Peyer's patch (tissue), 4 donors: ENCODE data around the gene SLC25A21.
"Not testable (repeated sequence)": the region's sequence is repeated elsewhere in the genome, so short reads cannot be mapped to it uniquely, and the experiment has no call there.

Experiments used
- POLR2A ChIP-seq, 2 donors: fragments of 450-650 bp; IDR thresholded peaks; one replicate each; pipeline ENCODE4 v1.5.1; 2017; ENCODE audit warnings: antibody characterized with exemption in 2 of 2, mild to moderate bottlenecking in 2 of 2, moderate library complexity in 2 of 2
- TF ChIP-seq, protein P1 (sequence below), 6 experiments: fragments of 450-650 bp in 4 of 6; fragments of 200-600 bp in 2 of 6; sonication (generic) in 1 of 6; IDR thresholded peaks; one replicate each; pipeline ENCODE4 v1.5.1; 2017 to 2019; ENCODE audit warnings: antibody characterized with exemption in 6 of 6, mild to moderate bottlenecking in 3 of 6, moderate library complexity in 1 of 6

DNA sequence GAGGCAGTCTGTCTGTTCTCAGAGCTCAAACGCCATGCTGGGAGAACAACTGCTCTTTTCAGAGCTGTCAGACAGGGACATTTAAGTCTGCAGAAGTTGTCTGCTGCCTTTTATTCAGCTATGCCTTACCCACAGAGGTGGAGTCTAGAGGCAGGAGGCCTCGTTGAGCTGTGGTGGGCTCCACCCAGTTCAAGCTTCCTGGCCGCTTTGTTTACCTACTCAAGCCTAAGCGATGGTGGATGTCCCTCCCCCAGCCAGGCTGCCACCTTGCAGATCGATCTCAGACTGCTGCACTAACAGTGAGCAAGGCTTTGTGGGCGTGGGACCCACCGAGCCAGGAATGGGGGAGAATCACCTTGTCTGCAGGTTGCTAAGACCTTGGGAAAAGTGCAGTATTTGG is 473.0 kb downstream of the SLC25A21 start:
- TF ChIP-seq, protein P1, sequence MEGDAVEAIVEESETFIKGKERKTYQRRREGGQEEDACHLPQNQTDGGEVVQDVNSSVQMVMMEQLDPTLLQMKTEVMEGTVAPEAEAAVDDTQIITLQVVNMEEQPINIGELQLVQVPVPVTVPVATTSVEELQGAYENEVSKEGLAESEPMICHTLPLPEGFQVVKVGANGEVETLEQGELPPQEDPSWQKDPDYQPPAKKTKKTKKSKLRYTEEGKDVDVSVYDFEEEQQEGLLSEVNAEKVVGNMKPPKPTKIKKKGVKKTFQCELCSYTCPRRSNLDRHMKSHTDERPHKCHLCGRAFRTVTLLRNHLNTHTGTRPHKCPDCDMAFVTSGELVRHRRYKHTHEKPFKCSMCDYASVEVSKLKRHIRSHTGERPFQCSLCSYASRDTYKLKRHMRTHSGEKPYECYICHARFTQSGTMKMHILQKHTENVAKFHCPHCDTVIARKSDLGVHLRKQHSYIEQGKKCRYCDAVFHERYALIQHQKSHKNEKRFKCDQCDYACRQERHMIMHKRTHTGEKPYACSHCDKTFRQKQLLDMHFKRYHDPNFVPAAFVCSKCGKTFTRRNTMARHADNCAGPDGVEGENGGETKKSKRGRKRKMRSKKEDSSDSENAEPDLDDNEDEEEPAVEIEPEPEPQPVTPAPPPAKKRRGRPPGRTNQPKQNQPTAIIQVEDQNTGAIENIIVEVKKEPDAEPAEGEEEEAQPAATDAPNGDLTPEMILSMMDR (IDR thresholded peaks at IDR 0.05): not testable (repeated sequence)
- TF ChIP-seq POLR2A (IDR thresholded peaks at IDR 0.05): not testable (repeated sequence)
